ENCODE data around the gene AK5. TPM values are rescaled to one million over a fixed set of nuclear protein-coding genes. Genes with fewer than 3 reads are reported as not detected.

The AK5 gene
- total RNA-seq, 2 donors from 2014 or later: 0.49 to 1.1 TPM

DNA sequence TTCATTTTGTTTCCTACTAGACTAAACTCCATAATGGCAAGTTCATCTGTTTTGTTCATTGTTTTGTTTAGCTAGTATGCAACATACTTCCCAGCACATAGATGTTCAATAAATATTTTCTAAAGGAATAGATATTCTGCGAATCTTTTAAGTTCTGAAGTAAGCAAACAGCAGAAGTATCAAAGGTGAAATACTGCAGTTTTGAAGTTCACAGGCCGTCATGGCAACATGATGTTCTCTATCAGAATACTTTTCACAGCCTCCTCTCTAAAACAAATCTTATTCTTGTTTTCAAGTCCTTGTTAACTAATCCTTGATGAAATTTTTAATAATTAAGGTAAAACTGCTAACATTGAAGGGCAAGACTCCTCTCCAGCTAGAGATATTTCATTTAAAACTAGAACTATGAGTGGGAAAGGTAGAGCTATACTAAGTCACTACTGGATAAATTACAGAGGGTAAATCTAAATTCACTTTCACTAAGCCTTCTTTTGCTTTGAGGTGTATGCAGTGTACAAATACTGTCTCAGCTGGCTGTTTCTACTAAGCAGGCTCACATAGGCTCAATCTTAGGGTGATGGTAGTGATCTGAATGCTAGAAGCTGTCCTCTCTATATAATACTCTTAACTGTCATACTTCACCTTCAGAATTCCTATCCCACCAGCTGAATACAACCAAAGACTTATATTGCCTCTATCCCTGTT lies 303.9 kb downstream of the AK5 start:
- H3K9me3 ChIP-seq: no peaks in the 10 kb centered on the region
- no peak overlapping the region for H3K4me3 ChIP-seq
- no peaks in the 10 kb centered on the region for H3K4me1 ChIP-seq
- no peaks in the 10 kb centered on the region for H3K36me3 ChIP-seq
- H3K27me3 ChIP-seq: no peaks in the 10 kb centered on the region
- intact Hi-C loops (cut with DNase I): no loop called here
- TF ChIP-seq, protein P1, sequence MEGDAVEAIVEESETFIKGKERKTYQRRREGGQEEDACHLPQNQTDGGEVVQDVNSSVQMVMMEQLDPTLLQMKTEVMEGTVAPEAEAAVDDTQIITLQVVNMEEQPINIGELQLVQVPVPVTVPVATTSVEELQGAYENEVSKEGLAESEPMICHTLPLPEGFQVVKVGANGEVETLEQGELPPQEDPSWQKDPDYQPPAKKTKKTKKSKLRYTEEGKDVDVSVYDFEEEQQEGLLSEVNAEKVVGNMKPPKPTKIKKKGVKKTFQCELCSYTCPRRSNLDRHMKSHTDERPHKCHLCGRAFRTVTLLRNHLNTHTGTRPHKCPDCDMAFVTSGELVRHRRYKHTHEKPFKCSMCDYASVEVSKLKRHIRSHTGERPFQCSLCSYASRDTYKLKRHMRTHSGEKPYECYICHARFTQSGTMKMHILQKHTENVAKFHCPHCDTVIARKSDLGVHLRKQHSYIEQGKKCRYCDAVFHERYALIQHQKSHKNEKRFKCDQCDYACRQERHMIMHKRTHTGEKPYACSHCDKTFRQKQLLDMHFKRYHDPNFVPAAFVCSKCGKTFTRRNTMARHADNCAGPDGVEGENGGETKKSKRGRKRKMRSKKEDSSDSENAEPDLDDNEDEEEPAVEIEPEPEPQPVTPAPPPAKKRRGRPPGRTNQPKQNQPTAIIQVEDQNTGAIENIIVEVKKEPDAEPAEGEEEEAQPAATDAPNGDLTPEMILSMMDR (IDR thresholded peaks at IDR 0.05): no peak
- H3K27ac ChIP-seq: no peak overlapping the region
- no peak overlapping the region for H3K9ac ChIP-seq (ENCODE audit: low read depth in 2 of 2, low read length in 2 of 2)
- no peak for DNase-seq

DNA sequence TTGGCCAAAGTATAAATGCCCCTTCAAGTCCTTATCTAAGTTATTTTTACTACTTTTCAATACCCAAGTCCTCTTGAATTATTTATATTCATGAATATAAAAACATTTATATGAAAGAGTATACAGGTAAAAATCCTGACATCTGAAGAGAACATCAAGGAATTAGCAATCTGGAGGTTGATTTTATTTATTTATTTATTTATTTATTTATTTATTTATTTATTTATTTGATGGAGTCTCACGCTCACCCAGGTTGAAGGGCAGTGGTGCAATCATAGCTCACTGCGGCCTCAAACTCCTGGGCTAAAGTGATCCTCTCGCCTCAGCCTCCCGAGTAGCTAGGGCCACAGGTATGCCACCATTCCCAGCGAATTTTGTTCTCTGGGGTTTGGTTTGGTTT lies 307.4 kb downstream of the AK5 start:
- no peaks in the 10 kb centered on the region for H3K4me1 ChIP-seq
- H3K27me3 ChIP-seq: no peaks in the 10 kb centered on the region
- TF ChIP-seq, protein P1 (IDR thresholded peaks at IDR 0.05): no peak
- no peak overlapping the region for H3K27ac ChIP-seq
- DNase-seq: no peak
- H3K9ac ChIP-seq (ENCODE audit: low read depth in 2 of 2, low read length in 2 of 2): no peak overlapping the region
- no peaks in the 10 kb centered on the region for H3K9me3 ChIP-seq
- no peak overlapping the region for H3K4me3 ChIP-seq
- H3K36me3 ChIP-seq: no peaks in the 10 kb centered on the region
- intact Hi-C loops (cut with DNase I): no loop called here

DNA sequence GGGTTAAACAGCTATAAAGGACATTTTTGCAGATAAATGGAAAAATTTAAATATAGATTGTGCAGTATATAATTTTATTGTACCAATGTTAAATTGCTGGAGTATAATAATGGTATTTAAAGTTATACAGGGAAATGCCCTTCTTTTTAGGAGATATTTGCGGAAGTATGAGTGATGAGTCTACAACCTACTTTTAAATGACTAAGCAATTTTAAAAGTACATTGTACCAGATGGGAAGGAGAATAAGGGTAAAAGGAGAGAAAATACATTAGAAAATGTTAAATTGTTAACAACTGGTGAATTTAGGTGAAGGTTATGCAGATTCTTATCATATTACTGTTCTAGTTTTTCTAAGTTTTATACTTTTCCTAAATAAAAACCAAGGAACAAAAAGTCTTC lies 308.8 kb downstream of the AK5 start:
- H3K4me1 ChIP-seq: no peaks in the 10 kb centered on the region
- H3K9ac ChIP-seq (ENCODE audit: low read depth in 2 of 2, low read length in 2 of 2): no peak overlapping the region
- TF ChIP-seq, protein P1 (IDR thresholded peaks at IDR 0.05): no peak
- no peaks in the 10 kb centered on the region for H3K36me3 ChIP-seq
- intact Hi-C loops (cut with DNase I): no loop called here
- H3K27ac ChIP-seq: no peak overlapping the region
- H3K27me3 ChIP-seq: no peaks in the 10 kb centered on the region
- H3K4me3 ChIP-seq: no peak overlapping the region
- H3K9me3 ChIP-seq: no peaks in the 10 kb centered on the region
- no peak for DNase-seq

DNA sequence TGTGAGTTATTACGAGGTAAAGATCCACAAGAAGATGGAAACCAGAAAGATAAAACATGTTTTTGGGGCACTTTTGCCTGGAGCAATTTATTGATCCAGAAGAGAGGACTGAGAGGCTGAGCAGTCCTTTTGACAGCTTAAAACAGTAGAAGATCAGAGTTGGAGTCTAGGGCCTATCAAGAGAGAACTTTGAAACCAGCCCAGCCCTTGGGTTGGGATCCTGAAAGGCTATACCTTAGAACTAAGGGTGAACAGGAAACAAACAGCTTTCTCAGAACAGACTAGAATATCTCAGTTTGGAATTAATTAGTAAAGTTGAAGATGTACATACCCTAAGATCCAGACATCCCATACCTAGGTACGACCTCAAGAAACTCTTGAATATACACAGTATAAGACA lies 311.1 kb downstream of the AK5 start:
- Histone ChIP-seq H3K27me3 (no peaks in the 10 kb centered on the region), H3K4me1 (no peaks in the 10 kb centered on the region), H3K4me3 (no peak overlapping the region), H3K9ac (ENCODE audit: low read depth in 2 of 2, low read length in 2 of 2) (no peak overlapping the region), H3K9me3 (no peaks in the 10 kb centered on the region), H3K36me3 (no peaks in the 10 kb centered on the region), H3K27ac (no peak overlapping the region)
- TF ChIP-seq, protein P1 (IDR thresholded peaks at IDR 0.05): no peak
- intact Hi-C loops (cut with DNase I): no loop called here
- no peak for DNase-seq

DNA sequence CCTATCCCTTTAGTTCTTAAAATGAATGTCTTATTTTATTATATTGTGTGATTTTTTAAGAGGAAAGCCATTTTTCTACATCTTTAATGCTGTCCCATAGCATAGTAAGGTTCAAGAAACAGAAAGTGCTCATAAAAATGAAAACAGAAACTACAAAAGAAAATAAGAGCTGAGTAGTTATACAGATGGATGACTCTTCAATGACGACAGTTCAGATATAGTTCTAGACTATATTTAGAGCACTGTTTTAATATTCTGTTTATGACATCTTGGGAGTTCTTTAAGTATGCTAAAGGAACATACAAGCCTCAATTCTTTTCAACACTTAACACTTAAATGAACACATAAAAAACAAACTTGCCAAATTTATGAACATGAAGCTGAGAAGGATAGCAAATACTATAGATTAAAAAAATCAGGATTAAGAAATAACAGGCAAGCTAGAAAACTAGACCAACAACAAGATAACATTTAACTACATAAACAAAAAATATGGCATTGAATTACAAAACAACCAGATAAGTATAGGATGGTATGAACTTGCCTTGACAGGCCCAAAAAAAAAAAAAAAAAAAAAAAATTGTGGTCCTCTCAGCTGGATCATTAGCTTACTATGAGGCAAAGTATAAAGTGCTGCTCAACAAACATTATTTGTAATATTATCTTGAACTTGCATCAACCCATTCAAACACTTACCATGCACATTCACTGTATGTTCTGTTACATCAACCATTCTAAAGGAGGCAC lies 312.7 kb downstream of the AK5 start:
- Histone ChIP-seq H3K4me1 (no peaks in the 10 kb centered on the region), H3K27ac (no peak overlapping the region), H3K36me3 (no peaks in the 10 kb centered on the region), H3K9ac (ENCODE audit: low read depth in 2 of 2, low read length in 2 of 2) (no peak overlapping the region), H3K27me3 (no peaks in the 10 kb centered on the region), H3K4me3 (no peak overlapping the region), H3K9me3 (no peaks in the 10 kb centered on the region)
- TF ChIP-seq, protein P1 (IDR thresholded peaks at IDR 0.05): no peak
- DNase-seq: no peak
- intact Hi-C loops (cut with DNase I): no loop called here
